HFF-Myc (cell line): ENCODE data around the gene OVOL3.
"Not testable (repeated sequence)": the region's sequence is repeated elsewhere in the genome, so short reads cannot be mapped to it uniquely, and the experiment has no call there.

ENCODE experiments used
- DNase-seq: peaks from one replicate; pipeline ENCODE4 v3.0.0-alpha.2; 2011; ENCODE audit warnings: low read depth; ENCODE audit errors: extremely low read depth
- H3K4me3 ChIP-seq: replicated peaks from 2 replicates; pipeline ENCODE4 v1.5.1; 2011; ENCODE audit warnings: low read depth, mild to moderate bottlenecking, control low read depth, low read length
- TF ChIP-seq, protein P1 (sequence below): IDR thresholded peaks from 2 replicates; pipeline ENCODE4 v1.5.1; 2012; ENCODE audit warnings: mild to moderate bottlenecking, low read depth, low read length, control low read depth; ENCODE audit errors: missing control alignments

OVOL3 gene

DNA sequence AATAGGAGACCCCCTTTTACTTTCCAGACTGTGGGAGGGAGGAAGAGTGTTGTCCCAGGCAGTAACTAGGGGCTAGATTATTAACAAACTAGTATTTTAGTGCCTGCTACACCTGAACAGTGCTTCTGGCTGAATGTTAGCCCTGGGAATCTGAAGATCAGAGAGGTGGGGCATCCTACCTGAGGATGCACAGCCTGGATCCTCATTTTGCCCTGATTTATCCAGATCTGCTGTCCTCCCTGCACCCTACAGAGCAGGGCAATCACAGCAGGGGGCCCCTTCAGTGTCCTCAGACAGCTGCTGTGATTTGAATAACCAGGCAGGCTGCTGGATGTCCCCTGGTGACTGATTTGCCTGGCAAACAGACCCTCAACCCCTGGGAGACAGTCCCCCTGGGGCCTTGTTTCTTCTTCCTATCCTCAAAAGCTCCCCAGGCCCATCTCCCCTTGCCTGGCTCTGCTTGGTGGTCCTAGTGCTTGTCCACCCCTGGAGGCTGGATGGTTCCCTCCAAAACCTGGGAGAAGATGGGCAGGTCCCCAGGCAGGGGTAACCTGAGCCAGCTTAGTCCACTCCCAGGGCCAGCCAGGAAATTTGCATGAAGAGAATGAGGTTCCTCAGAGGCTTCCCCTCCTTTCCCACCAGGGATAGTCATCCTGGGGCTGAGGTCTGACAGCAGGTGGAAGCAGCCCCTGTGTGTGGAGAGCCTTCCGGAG is at the start of gene OVOL3:
TSS of gene OVOL3 (plus strand) at position 657 of the 713 bp plus-strand sequence. CDS start 60 bp downstream, outside the sequence.
- H3K4me3 ChIP-seq, result no peak within 1 kb of the TSS
- TF ChIP-seq, protein P1, sequence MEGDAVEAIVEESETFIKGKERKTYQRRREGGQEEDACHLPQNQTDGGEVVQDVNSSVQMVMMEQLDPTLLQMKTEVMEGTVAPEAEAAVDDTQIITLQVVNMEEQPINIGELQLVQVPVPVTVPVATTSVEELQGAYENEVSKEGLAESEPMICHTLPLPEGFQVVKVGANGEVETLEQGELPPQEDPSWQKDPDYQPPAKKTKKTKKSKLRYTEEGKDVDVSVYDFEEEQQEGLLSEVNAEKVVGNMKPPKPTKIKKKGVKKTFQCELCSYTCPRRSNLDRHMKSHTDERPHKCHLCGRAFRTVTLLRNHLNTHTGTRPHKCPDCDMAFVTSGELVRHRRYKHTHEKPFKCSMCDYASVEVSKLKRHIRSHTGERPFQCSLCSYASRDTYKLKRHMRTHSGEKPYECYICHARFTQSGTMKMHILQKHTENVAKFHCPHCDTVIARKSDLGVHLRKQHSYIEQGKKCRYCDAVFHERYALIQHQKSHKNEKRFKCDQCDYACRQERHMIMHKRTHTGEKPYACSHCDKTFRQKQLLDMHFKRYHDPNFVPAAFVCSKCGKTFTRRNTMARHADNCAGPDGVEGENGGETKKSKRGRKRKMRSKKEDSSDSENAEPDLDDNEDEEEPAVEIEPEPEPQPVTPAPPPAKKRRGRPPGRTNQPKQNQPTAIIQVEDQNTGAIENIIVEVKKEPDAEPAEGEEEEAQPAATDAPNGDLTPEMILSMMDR, result no peak
- DNase-seq, result no peak

GRCh38 chr19:36061367-36061766 is 49.6 kb upstream of the OVOL3 start:
- H3K4me3 ChIP-seq, result no peak overlapping the region
- TF ChIP-seq, protein P1, result no peak
- DNase-seq, result no peak

DNA sequence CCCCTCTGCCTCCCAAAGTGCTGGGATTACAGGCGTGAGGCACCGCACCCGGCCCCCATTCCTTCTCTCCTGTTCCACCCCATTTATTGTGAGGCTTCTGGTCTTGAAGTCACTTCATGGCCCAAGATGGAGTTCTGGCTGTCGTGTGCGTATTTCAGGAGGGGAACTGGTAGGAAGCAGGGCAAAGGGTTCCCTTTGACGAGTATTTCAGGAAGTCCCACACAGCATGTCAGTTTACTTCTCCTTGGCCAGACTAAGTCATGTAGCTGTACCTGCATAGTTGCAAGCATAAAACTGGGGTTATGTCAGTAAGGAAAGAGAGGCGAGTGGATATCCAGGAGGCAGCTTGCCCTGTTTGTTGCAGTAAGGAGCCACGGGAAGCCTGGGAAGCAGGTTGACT is 46.1 kb upstream of the OVOL3 start:
- TF ChIP-seq, protein P1, result no peak
- H3K4me3 ChIP-seq, result no peak overlapping the region
- DNase-seq, result no peak

- no peak for DNase-seq
- no peak overlapping the region for H3K4me3 ChIP-seq
- TF ChIP-seq, protein P1, result no peak
These were observed 43.3 kb upstream of the OVOL3 start for GRCh38 chr19:36067681-36068080.

- not testable (repeated sequence) for DNase-seq, H3K4me3 ChIP-seq
These were observed 42.0 kb upstream of the OVOL3 start for GRCh38 chr19:36068810-36069499.

GRCh38 chr19:36072081-36072480 is 38.9 kb upstream of the OVOL3 start:
- H3K4me3 ChIP-seq, result no peak overlapping the region
- TF ChIP-seq, protein P1, result no peak
- DNase-seq, result no peak

- TF ChIP-seq, protein P1, result no peak
- H3K4me3 ChIP-seq, result no peak overlapping the region
- DNase-seq, result no peak
These were observed 37.6 kb upstream of the OVOL3 start for GRCh38 chr19:36073121-36073876.
